ENCODE data around the gene G6PC2. TPM values are rescaled to one million over a fixed set of nuclear protein-coding genes. Genes with fewer than 3 reads are reported as not detected.
A peak's percentile ranks its signal among the peaks of the same experiment; 100 is the strongest.
"Not testable (repeated sequence)": the region's sequence is repeated elsewhere in the genome, so short reads cannot be mapped to it uniquely, and the experiment has no call there.

The G6PC2 gene
- total RNA-seq, 2 donors from 2014 or later, result not detected

DNA sequence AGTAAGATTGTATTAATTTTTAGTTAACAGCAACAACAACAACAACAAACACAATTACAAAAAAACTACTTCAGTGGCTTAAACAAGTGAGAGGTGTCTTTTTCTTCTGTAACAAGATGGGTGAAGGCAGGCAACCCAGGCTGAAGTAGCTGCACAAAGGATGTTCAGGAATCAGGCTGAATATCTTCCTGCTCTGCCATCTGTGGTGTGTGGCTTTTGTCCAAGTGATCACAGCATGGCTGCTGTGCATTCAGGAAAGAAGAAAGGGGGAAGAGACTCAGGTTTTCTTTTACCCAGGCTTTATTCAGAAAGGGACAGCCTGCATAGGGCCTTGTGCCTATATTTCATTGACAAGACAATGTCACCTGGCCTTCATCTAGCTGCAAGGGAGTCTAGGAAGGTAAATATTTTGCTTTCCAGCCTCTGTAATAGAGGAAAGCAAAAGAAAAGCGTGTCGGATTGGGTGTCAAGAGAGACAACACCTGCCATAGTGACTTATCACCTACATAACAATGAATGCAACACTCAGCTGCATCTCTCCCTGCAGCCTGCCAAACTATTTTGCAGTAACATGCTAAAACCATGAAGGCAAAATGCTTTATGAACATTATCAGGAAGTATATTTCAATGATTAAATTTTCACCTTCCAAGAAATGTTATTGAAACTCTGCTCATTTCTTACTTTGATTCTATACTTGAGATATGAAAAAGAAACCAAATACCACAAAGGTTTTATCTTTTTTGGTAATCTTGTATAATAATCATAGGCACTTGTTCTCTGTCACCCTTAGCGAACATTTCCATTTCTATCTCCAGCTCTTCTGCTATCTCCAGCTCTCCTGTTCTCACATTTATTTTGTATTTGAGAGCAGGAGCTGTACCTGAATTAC lies 14.6 kb downstream of the G6PC2 start:
- Mint-ChIP-seq H3K36me3 (ENCODE audit: low read depth) (no peaks in the 10 kb centered on the region), H3K27me3 (peaks cover 15% of the 10 kb centered on the region), H3K27ac (no peak overlapping the region), H3K4me3 (no peak overlapping the region), H3K9me3 (peaks cover 4% of the 10 kb centered on the region), H3K4me1 (peaks cover 5% of the 10 kb centered on the region)
- ATAC-seq (replicated peaks), result peak; percentile 74

- no peaks in the 10 kb centered on the region for H3K36me3 Mint-ChIP-seq (ENCODE audit: low read depth)
- no peak overlapping the region for H3K27ac Mint-ChIP-seq
- peaks cover 15% of the 10 kb centered on the region for H3K27me3 Mint-ChIP-seq
- H3K4me3 Mint-ChIP-seq, result no peak overlapping the region
- peaks cover 5% of the 10 kb centered on the region for H3K4me1 Mint-ChIP-seq
- peak; percentile 11 for ATAC-seq (replicated peaks)
- peaks cover 4% of the 10 kb centered on the region for H3K9me3 Mint-ChIP-seq
Observed at GRCh38 chr2:168916331-168916675, 15.2 kb downstream of the G6PC2 start.

GRCh38 chr2:168920504-168921157 lies 19.5 kb downstream of the G6PC2 start:
- no peaks in the 10 kb centered on the region for H3K36me3 Mint-ChIP-seq (ENCODE audit: low read depth)
- H3K9me3 Mint-ChIP-seq, result no peaks in the 10 kb centered on the region
- H3K4me3 Mint-ChIP-seq, result no peak overlapping the region
- ATAC-seq (replicated peaks), result no peak
- no peak overlapping the region for H3K27ac Mint-ChIP-seq
- H3K4me1 Mint-ChIP-seq, result peaks cover 5% of the 10 kb centered on the region
- peaks cover 11% of the 10 kb centered on the region for H3K27me3 Mint-ChIP-seq

DNA sequence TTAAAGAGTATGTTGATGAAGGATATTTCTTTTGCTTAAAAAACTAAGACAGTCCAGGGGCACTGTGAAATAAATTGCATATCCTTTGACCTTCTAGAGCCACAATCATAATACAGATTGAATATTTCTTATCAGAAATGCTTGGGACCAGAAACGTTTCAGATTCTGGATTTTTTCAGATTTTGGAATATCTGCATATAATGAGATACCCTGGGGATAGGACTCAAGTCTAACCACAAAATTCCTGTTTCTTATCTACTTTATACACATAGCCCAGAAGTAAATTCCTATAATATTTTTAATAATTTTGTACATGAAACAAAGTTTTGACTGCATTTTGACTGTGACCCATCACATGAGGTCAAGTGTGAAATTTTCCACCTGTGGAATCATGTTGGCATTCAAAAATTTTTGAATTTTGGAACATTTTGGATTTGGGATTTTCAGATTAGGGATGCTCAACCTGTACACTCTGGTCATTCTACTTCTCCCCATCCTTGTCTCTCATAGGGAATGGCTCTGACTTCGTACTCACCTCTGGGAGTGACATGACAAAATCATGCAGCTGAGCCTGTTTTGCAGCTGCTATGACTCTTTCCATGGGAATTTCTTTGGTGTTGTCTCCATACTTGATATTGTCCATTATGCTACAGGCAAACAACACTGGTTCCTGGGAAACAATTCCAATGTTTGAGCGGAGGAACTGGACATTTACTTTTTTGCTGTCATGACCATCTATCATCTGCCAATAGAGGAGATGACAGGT lies 25.7 kb downstream of the G6PC2 start:
- Mint-ChIP-seq H3K4me1 (no peaks in the 10 kb centered on the region), H3K27ac (no peak overlapping the region), H3K27me3 (peaks cover 20% of the 10 kb centered on the region), H3K4me3 (no peak overlapping the region), H3K36me3 (ENCODE audit: low read depth) (no peaks in the 10 kb centered on the region), H3K9me3 (no peaks in the 10 kb centered on the region)
- no peak for ATAC-seq (replicated peaks)

- ATAC-seq (replicated peaks), result no peak
- no peak overlapping the region for H3K27ac Mint-ChIP-seq
- peaks cover 17% of the 10 kb centered on the region for H3K27me3 Mint-ChIP-seq
Observed at GRCh38 chr2:168928113-168928831, 27.2 kb downstream of the G6PC2 start.

GRCh38 chr2:168929031-168929430 lies 27.9 kb downstream of the G6PC2 start:
- Mint-ChIP-seq H3K36me3 (ENCODE audit: low read depth) (no peaks in the 10 kb centered on the region), H3K4me1 (no peaks in the 10 kb centered on the region), H3K27ac (no peak overlapping the region), H3K27me3 (peaks cover 13% of the 10 kb centered on the region), H3K4me3 (no peak overlapping the region), H3K9me3 (no peaks in the 10 kb centered on the region)
- ATAC-seq (replicated peaks), result no peak

More at GRCh38 chr2:168928113-168928831, 27.2 kb downstream of the G6PC2 start:
- H3K4me1 Mint-ChIP-seq, result no peaks in the 10 kb centered on the region
- H3K9me3 Mint-ChIP-seq, result no peaks in the 10 kb centered on the region
- H3K4me3 Mint-ChIP-seq, result no peak overlapping the region
- H3K36me3 Mint-ChIP-seq (ENCODE audit: low read depth), result no peaks in the 10 kb centered on the region

GRCh38 chr2:168930242-168930641 lies 29.2 kb downstream of the G6PC2 start:
- no peaks in the 10 kb centered on the region for H3K36me3 Mint-ChIP-seq (ENCODE audit: low read depth)
- H3K27me3 Mint-ChIP-seq, result peaks cover 12% of the 10 kb centered on the region
- no peaks in the 10 kb centered on the region for H3K4me1 Mint-ChIP-seq
- no peak for ATAC-seq (replicated peaks)
- no peaks in the 10 kb centered on the region for H3K9me3 Mint-ChIP-seq
- H3K27ac Mint-ChIP-seq, result no peak overlapping the region
- H3K4me3 Mint-ChIP-seq, result no peak overlapping the region

GRCh38 chr2:168932174-168932573 lies 31.1 kb downstream of the G6PC2 start:
- not testable (repeated sequence) for H3K4me1 Mint-ChIP-seq; H3K27ac Mint-ChIP-seq; H3K36me3 Mint-ChIP-seq (ENCODE audit: low read depth); H3K9me3 Mint-ChIP-seq; H3K4me3 Mint-ChIP-seq; H3K27me3 Mint-ChIP-seq; ATAC-seq (replicated peaks)

DNA sequence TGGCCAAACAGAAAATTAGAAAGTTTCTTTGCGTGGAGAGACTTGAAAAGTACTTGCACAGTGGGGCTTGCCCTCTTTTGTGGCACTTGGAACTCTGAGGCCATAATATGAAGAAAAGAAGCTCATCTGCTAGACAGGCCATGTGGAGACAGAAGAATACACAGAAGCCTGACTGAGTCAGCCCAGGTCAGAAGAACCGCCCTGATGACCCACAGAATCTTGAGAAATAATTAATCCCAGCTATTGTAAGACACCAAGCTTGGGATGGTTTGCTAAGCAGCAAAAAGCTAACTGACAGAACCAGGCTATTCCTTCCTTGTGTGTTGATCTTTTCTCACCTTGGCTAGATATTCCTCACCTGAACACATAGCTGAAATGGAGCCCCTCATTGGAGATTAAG lies 33.7 kb downstream of the G6PC2 start:
- H3K27ac Mint-ChIP-seq, result no peak overlapping the region
- H3K27me3 Mint-ChIP-seq, result peaks cover 3% of the 10 kb centered on the region
- H3K4me3 Mint-ChIP-seq, result no peak overlapping the region
- no peak for ATAC-seq (replicated peaks)
- H3K9me3 Mint-ChIP-seq, result no peaks in the 10 kb centered on the region
- H3K4me1 Mint-ChIP-seq, result no peaks in the 10 kb centered on the region
- H3K36me3 Mint-ChIP-seq (ENCODE audit: low read depth), result no peaks in the 10 kb centered on the region

- Mint-ChIP-seq H3K36me3 (ENCODE audit: low read depth) (no peaks in the 10 kb centered on the region), H3K27me3 (peaks cover 3% of the 10 kb centered on the region), H3K4me3 (no peak overlapping the region), H3K27ac (no peak overlapping the region), H3K9me3 (no peaks in the 10 kb centered on the region), H3K4me1 (no peaks in the 10 kb centered on the region)
- no peak for ATAC-seq (replicated peaks)
Observed at GRCh38 chr2:168935810-168936581, 34.9 kb downstream of the G6PC2 start.

- no peak for ATAC-seq (replicated peaks)
- H3K4me1 Mint-ChIP-seq, result no peaks in the 10 kb centered on the region
- H3K4me3 Mint-ChIP-seq, result no peak overlapping the region
- peaks cover 3% of the 10 kb centered on the region for H3K27me3 Mint-ChIP-seq
- no peaks in the 10 kb centered on the region for H3K9me3 Mint-ChIP-seq
- H3K36me3 Mint-ChIP-seq (ENCODE audit: low read depth), result no peaks in the 10 kb centered on the region
- no peak overlapping the region for H3K27ac Mint-ChIP-seq
Observed at GRCh38 chr2:168939061-168939460, 38.0 kb downstream of the G6PC2 start.

- Mint-ChIP-seq H3K27ac (no peak overlapping the region), H3K27me3 (peaks cover 3% of the 10 kb centered on the region), H3K36me3 (ENCODE audit: low read depth) (no peaks in the 10 kb centered on the region), H3K4me3 (no peak overlapping the region), H3K4me1 (no peaks in the 10 kb centered on the region), H3K9me3 (no peaks in the 10 kb centered on the region)
- peak; percentile 69 for ATAC-seq (replicated peaks)
Observed at GRCh38 chr2:168939918-168940317, 38.8 kb downstream of the G6PC2 start.

DNA sequence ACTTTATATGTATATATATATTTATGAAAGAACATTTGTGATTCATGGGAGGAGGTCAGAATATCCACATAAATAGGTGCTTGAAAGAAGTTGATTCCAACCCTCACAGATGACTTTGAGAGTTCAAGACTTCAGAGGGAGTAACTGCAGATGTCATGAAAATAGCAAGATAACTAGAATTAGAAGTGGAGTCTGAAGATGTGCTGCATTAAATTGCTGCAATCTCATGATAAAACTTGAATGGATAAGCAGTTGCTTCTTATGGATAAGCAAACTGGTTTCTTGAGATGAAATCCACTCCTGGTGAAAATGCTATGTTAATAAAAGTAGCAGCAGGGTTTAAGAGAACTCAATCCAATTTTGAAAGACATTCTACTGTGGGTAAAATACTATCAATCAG lies 40.2 kb downstream of the G6PC2 start:
- Mint-ChIP-seq H3K9me3 (no peaks in the 10 kb centered on the region), H3K4me3 (no peak overlapping the region), H3K27me3 (peaks cover 6% of the 10 kb centered on the region), H3K27ac (no peak overlapping the region), H3K4me1 (no peaks in the 10 kb centered on the region), H3K36me3 (ENCODE audit: low read depth) (no peaks in the 10 kb centered on the region)
- no peak for ATAC-seq (replicated peaks)

- no peak for ATAC-seq (replicated peaks)
- Mint-ChIP-seq H3K4me3 (no peak overlapping the region), H3K27me3 (peaks cover 6% of the 10 kb centered on the region), H3K9me3 (no peaks in the 10 kb centered on the region), H3K4me1 (no peaks in the 10 kb centered on the region), H3K36me3 (ENCODE audit: low read depth) (no peaks in the 10 kb centered on the region), H3K27ac (no peak overlapping the region)
Observed at GRCh38 chr2:168944065-168944464, 43.0 kb downstream of the G6PC2 start.
